ENCODE data around the gene XPO6. TPM values are rescaled to one million over a fixed set of nuclear protein-coding genes. Genes with fewer than 3 reads are reported as not detected.

The XPO6 gene
- polyA plus RNA-seq, 1 of the 3 experiments (the other 2 are of a cell fraction): 97.1 TPM

- ChIA-PET CTCF (interaction anchor here (0.7 to 14.1 kb wide), 60 partner anchors 8 to 521 kb away, joined by 3 to 172 read pairs (median 6); partner anchors contain the start of genes GSG1L and GTF3C1), POLR2A (no interaction called here)
- Histone ChIP-seq H3K9me2 (no peaks in the 10 kb centered on the region), H3F3A (replicated peaks; ENCODE audit: insufficient read depth) (no peaks in the 10 kb centered on the region), H3K4me3 (ENCODE audit: low read depth in 2 of 2, low read length in 1 of 2) (peak overlapping the region in 1 of 2 experiments; percentile 43; a peak in 1 of 4 replicates), H3K4me1 (ENCODE audit: control insufficient read depth in 1 of 2, insufficient read depth in 2 of 2, low read depth in 1 of 2, low read length in 1 of 2) (no peaks in the 10 kb centered on the region), H3K79me2 (ENCODE audit: insufficient read depth) (no peaks in the 10 kb centered on the region), H3K36me3 (replicated peaks in 1 of 2; ENCODE audit: control insufficient read depth in 1 of 2, insufficient read depth in 2 of 2, low read length in 1 of 2) (no peaks in the 10 kb centered on the region), H3K27me3 (ENCODE audit: insufficient read depth) (no peaks in the 10 kb centered on the region; the same call in 1 of the 2 replicates), H3K27ac (ENCODE audit: low read depth in 2 of 2, low read length in 1 of 2) (no peak overlapping the region), H2AFZ (ENCODE audit: low read depth) (no peak overlapping the region), H3K9ac (no peak overlapping the region), H4K20me1 (ENCODE audit: insufficient read depth) (no peaks in the 10 kb centered on the region), H3K9me3 (no peaks in the 10 kb centered on the region), H3K4me2 (no peak overlapping the region)
- no peak for DNase-seq
- WGBS (ENCODE audit: low lambda C conversion rate): 44% methylated on average over 12 of the region's 31 CpGs
- no peak for TF ChIP-seq GATA2 (CRISPR knock-in tag; IDR thresholded peaks at IDR 0.05)
- no peak for TF ChIP-seq NFIC (IDR thresholded peaks at IDR 0.05; ENCODE audit: borderline replicate concordance)
These were observed 141.6 kb downstream of the XPO6 start for GRCh38 chr16:28069971-28070794.

- CTCF ChIA-PET: interaction anchor here (0.9 to 14.1 kb wide), 8 partner anchors 89 to 432 kb away, joined by 3 to 172 read pairs (median 5); no protein-coding TSS in a partner anchor
- peaks cover 11% of the 10 kb centered on the region for H3K27me3 ChIP-seq (ENCODE audit: insufficient read depth)
These were observed 142.8 kb downstream of the XPO6 start for GRCh38 chr16:28068976-28069375.

More at GRCh38 chr16:28068976-28069375, 142.8 kb downstream of the XPO6 start:
- DNase-seq: no peak
- Histone ChIP-seq H3K9ac (no peak overlapping the region), H3K36me3 (replicated peaks in 1 of 2; ENCODE audit: control insufficient read depth in 1 of 2, insufficient read depth in 2 of 2, low read length in 1 of 2) (no peaks in the 10 kb centered on the region), H3K4me1 (ENCODE audit: control insufficient read depth in 1 of 2, insufficient read depth in 2 of 2, low read depth in 1 of 2, low read length in 1 of 2) (no peaks in the 10 kb centered on the region), H3K27ac (ENCODE audit: low read depth in 2 of 2, low read length in 1 of 2) (no peak overlapping the region), H3K4me2 (no peak overlapping the region), H3K4me3 (ENCODE audit: low read depth in 2 of 2, low read length in 1 of 2) (no peak overlapping the region), H3K79me2 (ENCODE audit: insufficient read depth) (no peaks in the 10 kb centered on the region), H4K20me1 (ENCODE audit: insufficient read depth) (no peaks in the 10 kb centered on the region), H3K9me3 (no peaks in the 10 kb centered on the region), H3F3A (replicated peaks; ENCODE audit: insufficient read depth) (no peaks in the 10 kb centered on the region), H3K9me2 (no peaks in the 10 kb centered on the region), H2AFZ (ENCODE audit: low read depth) (no peak overlapping the region)
- WGBS (ENCODE audit: low lambda C conversion rate): 52% methylated on average over 7 of the region's 7 CpGs
- POLR2A ChIA-PET: no interaction called here
- TF ChIP-seq GATA2 (CRISPR knock-in tag; IDR thresholded peaks at IDR 0.05): no peak
- TF ChIP-seq TCF12 (IDR thresholded peaks at IDR 0.05): no peak
- TF ChIP-seq SIN3A (IDR thresholded peaks at IDR 0.05; ENCODE audit: borderline replicate concordance, low read depth, low read length): no peak
- no peak for TF ChIP-seq MEF2A (IDR thresholded peaks at IDR 0.05; ENCODE audit: borderline replicate concordance, low read depth)
- TF ChIP-seq JUND (IDR thresholded peaks at IDR 0.05): no peak
- TF ChIP-seq FOXJ3 (CRISPR knock-in tag; IDR thresholded peaks at IDR 0.05): no peak
- no peak for TF ChIP-seq ELF1 (IDR thresholded peaks at IDR 0.05)
- no peak for TF ChIP-seq NFIC (IDR thresholded peaks at IDR 0.05; ENCODE audit: borderline replicate concordance)
- no peak for TF ChIP-seq SMC3 (IDR thresholded peaks at IDR 0.05; ENCODE audit: low read depth, low read length)
- TF ChIP-seq, protein P1, sequence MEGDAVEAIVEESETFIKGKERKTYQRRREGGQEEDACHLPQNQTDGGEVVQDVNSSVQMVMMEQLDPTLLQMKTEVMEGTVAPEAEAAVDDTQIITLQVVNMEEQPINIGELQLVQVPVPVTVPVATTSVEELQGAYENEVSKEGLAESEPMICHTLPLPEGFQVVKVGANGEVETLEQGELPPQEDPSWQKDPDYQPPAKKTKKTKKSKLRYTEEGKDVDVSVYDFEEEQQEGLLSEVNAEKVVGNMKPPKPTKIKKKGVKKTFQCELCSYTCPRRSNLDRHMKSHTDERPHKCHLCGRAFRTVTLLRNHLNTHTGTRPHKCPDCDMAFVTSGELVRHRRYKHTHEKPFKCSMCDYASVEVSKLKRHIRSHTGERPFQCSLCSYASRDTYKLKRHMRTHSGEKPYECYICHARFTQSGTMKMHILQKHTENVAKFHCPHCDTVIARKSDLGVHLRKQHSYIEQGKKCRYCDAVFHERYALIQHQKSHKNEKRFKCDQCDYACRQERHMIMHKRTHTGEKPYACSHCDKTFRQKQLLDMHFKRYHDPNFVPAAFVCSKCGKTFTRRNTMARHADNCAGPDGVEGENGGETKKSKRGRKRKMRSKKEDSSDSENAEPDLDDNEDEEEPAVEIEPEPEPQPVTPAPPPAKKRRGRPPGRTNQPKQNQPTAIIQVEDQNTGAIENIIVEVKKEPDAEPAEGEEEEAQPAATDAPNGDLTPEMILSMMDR (IDR thresholded peaks at IDR 0.05): no peak
